Peyer's patch (tissue), 4 donors: ENCODE results near the gene HARS2. TPM values are rescaled to one million over a fixed set of nuclear protein-coding genes. Genes with fewer than 3 reads are reported as not detected.
A peak's percentile ranks its signal among the peaks of the same experiment; 100 is the strongest.
"Not testable (repeated sequence)": the region's sequence is repeated elsewhere in the genome, so short reads cannot be mapped to it uniquely, and the experiment has no call there.

Experiments
- DNase-seq, 3 donors: peaks; one replicate each; pipeline ENCODE4 v3.0.0-alpha.2; 2017 to 2019
- H3K27ac ChIP-seq, 4 donors: fragments of 200-600 bp; sonication (generic); one replicate each; pipeline ENCODE4 v1.5.1; 2016 to 2019
- H3K27me3 ChIP-seq, 2 donors: fragments of 200-600 bp; sonication (generic); one replicate each; pipeline ENCODE4 v1.5.1; 2019
- H3K36me3 ChIP-seq, 3 donors: fragments of 200-600 bp; sonication (generic); one replicate each; pipeline ENCODE4 v1.5.1; 2016 to 2019
- H3K4me1 ChIP-seq, 4 donors: fragments of 200-600 bp; sonication (generic); one replicate each; pipeline ENCODE4 v1.5.1; 2016 to 2019
- H3K4me3 ChIP-seq, 4 donors: fragments of 200-600 bp; sonication (generic); 1 replicate in 3 of 4; 2 replicates in 1 of 4; pipeline ENCODE4 v1.5.1; 2016 to 2019; ENCODE audit warnings: mild to moderate bottlenecking in 1 of 4
- H3K9me3 ChIP-seq, 4 donors: fragments of 200-600 bp; sonication (generic); one replicate each; pipeline ENCODE4 v1.5.1; 2016 to 2019; ENCODE audit warnings: mild to moderate bottlenecking in 1 of 4
- POLR2A ChIP-seq, 2 donors: fragments of 450-650 bp; IDR thresholded peaks; one replicate each; pipeline ENCODE4 v1.5.1; 2017; ENCODE audit warnings: antibody characterized with exemption in 2 of 2, mild to moderate bottlenecking in 2 of 2, moderate library complexity in 2 of 2
- total RNA-seq, 4 donors: library from RNA; depleted of rRNA; stranded (reverse); fragments of >200 nt; gene quantifications; one replicate each; pipeline ENCODE4 v1.1.0, GENCODE V29; 2016
- TF ChIP-seq, protein P1 (sequence below), 6 experiments: fragments of 450-650 bp in 4 of 6; fragments of 200-600 bp in 2 of 6; sonication (generic) in 1 of 6; IDR thresholded peaks; one replicate each; pipeline ENCODE4 v1.5.1; 2017 to 2019; ENCODE audit warnings: antibody characterized with exemption in 6 of 6, mild to moderate bottlenecking in 3 of 6, moderate library complexity in 1 of 6

HARS2 gene
- total RNA-seq, 4 donors from 2014 or later, result 21.5 to 49.6 (median 42.4) TPM

GRCh38 chr5:140690376-140690932 lies 801 bp upstream of the HARS2 start:
- TF ChIP-seq, protein P1, sequence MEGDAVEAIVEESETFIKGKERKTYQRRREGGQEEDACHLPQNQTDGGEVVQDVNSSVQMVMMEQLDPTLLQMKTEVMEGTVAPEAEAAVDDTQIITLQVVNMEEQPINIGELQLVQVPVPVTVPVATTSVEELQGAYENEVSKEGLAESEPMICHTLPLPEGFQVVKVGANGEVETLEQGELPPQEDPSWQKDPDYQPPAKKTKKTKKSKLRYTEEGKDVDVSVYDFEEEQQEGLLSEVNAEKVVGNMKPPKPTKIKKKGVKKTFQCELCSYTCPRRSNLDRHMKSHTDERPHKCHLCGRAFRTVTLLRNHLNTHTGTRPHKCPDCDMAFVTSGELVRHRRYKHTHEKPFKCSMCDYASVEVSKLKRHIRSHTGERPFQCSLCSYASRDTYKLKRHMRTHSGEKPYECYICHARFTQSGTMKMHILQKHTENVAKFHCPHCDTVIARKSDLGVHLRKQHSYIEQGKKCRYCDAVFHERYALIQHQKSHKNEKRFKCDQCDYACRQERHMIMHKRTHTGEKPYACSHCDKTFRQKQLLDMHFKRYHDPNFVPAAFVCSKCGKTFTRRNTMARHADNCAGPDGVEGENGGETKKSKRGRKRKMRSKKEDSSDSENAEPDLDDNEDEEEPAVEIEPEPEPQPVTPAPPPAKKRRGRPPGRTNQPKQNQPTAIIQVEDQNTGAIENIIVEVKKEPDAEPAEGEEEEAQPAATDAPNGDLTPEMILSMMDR (IDR thresholded peaks at IDR 0.05), result no peak
- TF ChIP-seq POLR2A (IDR thresholded peaks at IDR 0.05), result no peak
- H3K27me3 ChIP-seq, result no peaks in the 10 kb centered on the region
- H3K36me3 ChIP-seq, result peaks cover 0 to 42% (median 0%) of the 10 kb centered on the region in 3 donors
- DNase-seq, result no peak
- no peaks in the 10 kb centered on the region for H3K9me3 ChIP-seq
- H3K27ac ChIP-seq, result peak overlapping the region; percentile 75 to 88 (median 86)
- peaks cover 0 to 22% (median 6%) of the 10 kb centered on the region in 4 donors for H3K4me1 ChIP-seq
- H3K4me3 ChIP-seq, result peak overlapping the region; percentile 78 to 87 (median 84)

- Histone ChIP-seq H3K36me3 (peaks cover 0 to 62% (median 0%) of the 10 kb centered on the region in 3 donors), H3K9me3 (no peaks in the 10 kb centered on the region), H3K4me1 (peaks cover 0 to 22% (median 6%) of the 10 kb centered on the region in 4 donors), H3K4me3 (no peak overlapping the region), H3K27ac (no peak overlapping the region), H3K27me3 (no peaks in the 10 kb centered on the region)
- TF ChIP-seq, protein P1 (IDR thresholded peaks at IDR 0.05), result no peak
- TF ChIP-seq POLR2A (IDR thresholded peaks at IDR 0.05), result no peak
- no peak for DNase-seq
These were observed 3.0 kb downstream of the HARS2 start for GRCh38 chr5:140694276-140694675.

- Histone ChIP-seq H3K27me3 (no peaks in the 10 kb centered on the region), H3K36me3 (peaks cover 0 to 66% (median 0%) of the 10 kb centered on the region in 3 donors), H3K9me3 (no peaks in the 10 kb centered on the region), H3K27ac (no peak overlapping the region), H3K4me3 (no peak overlapping the region), H3K4me1 (peaks cover 0 to 27% (median 2%) of the 10 kb centered on the region in 4 donors)
- TF ChIP-seq, protein P1 (IDR thresholded peaks at IDR 0.05), result no peak
- TF ChIP-seq POLR2A (IDR thresholded peaks at IDR 0.05), result no peak
- no peak for DNase-seq
These were observed 5.7 kb downstream of the HARS2 start for GRCh38 chr5:140696891-140697492.

- Histone ChIP-seq H3K27me3 (no peaks in the 10 kb centered on the region), H3K36me3 (peaks cover 0 to 76% (median 5%) of the 10 kb centered on the region in 3 donors), H3K27ac (peak within 1 kb of the TSS; percentile 48 to 70 (median 62)), H3K9me3 (no peaks in the 10 kb centered on the region), H3K4me3 (peak within 1 kb of the TSS; percentile 63 to 89 (median 70)), H3K4me1 (peaks cover 0 to 13% (median 0%) of the 10 kb centered on the region in 4 donors)
- TF ChIP-seq, protein P1 (IDR thresholded peaks at IDR 0.05), result no peak
- TF ChIP-seq POLR2A (IDR thresholded peaks at IDR 0.05), result peak; percentile 66 to 75
- peak; percentile 89 to 98 (median 94) for DNase-seq
These were observed 9.2 kb downstream of the HARS2 start, which contains the start of gene ZMAT2 for GRCh38 chr5:140700177-140701144. Gene ZMAT2 (plus strand): TSS chr5:140700447. CDS start chr5:140700461, 14 bp downstream.

- H3K9me3 ChIP-seq, result no peaks in the 10 kb centered on the region
- no peak overlapping the region for H3K4me3 ChIP-seq
- DNase-seq, result no peak
- no peak overlapping the region for H3K27ac ChIP-seq
- H3K27me3 ChIP-seq, result no peaks in the 10 kb centered on the region
- H3K4me1 ChIP-seq, result peaks cover 0 to 4% (median 0%) of the 10 kb centered on the region in 4 donors
- TF ChIP-seq POLR2A (IDR thresholded peaks at IDR 0.05), result no peak
- TF ChIP-seq, protein P1 (IDR thresholded peaks at IDR 0.05), result no peak
- peaks cover 0 to 35% (median 5%) of the 10 kb centered on the region in 3 donors for H3K36me3 ChIP-seq
These were observed 16.6 kb downstream of the HARS2 start for GRCh38 chr5:140707812-140708211.

DNA sequence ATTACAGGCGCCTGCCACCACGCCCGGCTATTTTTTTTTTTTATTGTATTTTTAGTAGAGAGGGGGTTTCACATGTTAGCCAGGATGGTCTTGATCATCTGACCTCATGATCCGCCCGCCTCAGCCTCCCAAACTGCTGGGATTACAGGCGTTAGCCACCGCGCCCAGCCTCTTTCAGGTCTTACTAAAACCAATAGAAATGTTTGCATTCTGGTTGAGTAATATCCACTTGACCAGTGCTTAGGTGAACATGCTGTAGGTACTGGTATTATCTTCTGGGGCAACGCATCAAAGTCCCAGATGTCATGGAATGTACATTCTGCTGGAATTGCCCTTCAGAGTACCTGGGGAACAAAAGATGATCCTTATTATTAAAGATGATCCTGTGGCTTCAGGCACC lies 17.5 kb downstream of the HARS2 start:
- not testable (repeated sequence) for DNase-seq, H3K9me3 ChIP-seq, H3K4me1 ChIP-seq, H3K27me3 ChIP-seq, H3K4me3 ChIP-seq, H3K27ac ChIP-seq
- H3K36me3 ChIP-seq, result peaks cover 0 to 26% (median 5%) of the 10 kb centered on the region in 3 donors
